Nephron progenitor cell (in vitro differentiated cells): ENCODE measurements around the gene ANAPC13.

Experiments
- DNase-seq: peaks from one replicate; pipeline ENCODE4 v3.0.0; 2021
- H3K27ac Mint-ChIP-seq: 2 replicates; pipeline ENCODE4 v1.8.0; 2021; ENCODE audit warnings: mild to moderate bottlenecking, moderate library complexity, mixed read lengths
- H3K27me3 Mint-ChIP-seq: 2 replicates; pipeline ENCODE4 v1.8.0; 2021; ENCODE audit warnings: mild to moderate bottlenecking, low read depth, mixed read lengths; ENCODE audit not compliant: poor library complexity
- H3K36me3 Mint-ChIP-seq: 2 replicates; pipeline ENCODE4 v1.8.0; 2021; ENCODE audit warnings: low read depth, mixed read lengths
- H3K4me1 Mint-ChIP-seq: 2 replicates; pipeline ENCODE4 v1.8.0; 2021; ENCODE audit warnings: mixed read lengths
- H3K4me3 Mint-ChIP-seq: 2 replicates; pipeline ENCODE4 v1.8.0; 2021; ENCODE audit warnings: mild to moderate bottlenecking, moderate library complexity, mixed read lengths
- H3K9me3 Mint-ChIP-seq: 2 replicates; pipeline ENCODE4 v1.8.0; 2021; ENCODE audit warnings: mild to moderate bottlenecking, moderate library complexity, mixed read lengths
- CTCF ChIP-seq: fragments of 200-600 bp; sonication (generic); IDR thresholded peaks from 2 replicates; pipeline ENCODE4 v1.5.0; 2021; ENCODE audit warnings: antibody characterized with exemption

Gene ANAPC13

GRCh38 chr3:134448664-134449063, 37.1 kb downstream of the ANAPC13 start:
- peaks cover 19% of the 10 kb centered on the region for H3K9me3 Mint-ChIP-seq

DNA sequence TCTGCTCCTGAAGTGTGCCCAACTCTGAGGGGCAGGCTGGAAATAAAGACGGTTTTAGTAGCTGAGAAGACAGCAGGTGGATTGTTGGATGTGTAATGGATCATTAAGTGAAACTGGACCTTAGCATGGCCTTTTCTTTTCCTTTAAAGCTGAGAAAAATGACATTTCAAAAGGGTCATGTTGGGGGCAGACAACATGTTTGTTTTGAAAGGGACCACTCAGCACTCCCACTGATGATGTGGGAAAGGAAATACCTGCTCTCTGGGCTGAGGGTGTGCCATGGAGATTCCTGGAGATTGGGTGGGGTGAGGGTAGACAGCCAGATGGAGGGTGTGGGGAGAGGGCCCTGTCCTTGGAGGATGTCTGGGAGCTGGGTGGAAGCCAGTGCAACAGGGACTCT, 38.4 kb downstream of the ANAPC13 start:
- peaks cover 8% of the 10 kb centered on the region for H3K36me3 Mint-ChIP-seq
- H3K27me3 Mint-ChIP-seq = peaks cover 4% of the 10 kb centered on the region
- DNase-seq = no peak
- H3K4me3 Mint-ChIP-seq = no peak overlapping the region
- H3K4me1 Mint-ChIP-seq = peaks cover 28% of the 10 kb centered on the region
- H3K9me3 Mint-ChIP-seq = peaks cover 19% of the 10 kb centered on the region
- H3K27ac Mint-ChIP-seq = no peak overlapping the region
- no peak for TF ChIP-seq CTCF

More at GRCh38 chr3:134448664-134449063, 37.1 kb downstream of the ANAPC13 start:
- Mint-ChIP-seq H3K36me3 (peaks cover 8% of the 10 kb centered on the region), H3K27ac (no peak overlapping the region), H3K4me1 (peaks cover 28% of the 10 kb centered on the region), H3K27me3 (peaks cover 7% of the 10 kb centered on the region), H3K4me3 (no peak overlapping the region)
- DNase-seq = no peak
- no peak for TF ChIP-seq CTCF

GRCh38 chr3:134446800-134447199, 39.0 kb downstream of the ANAPC13 start:
- H3K9me3 Mint-ChIP-seq = peaks cover 19% of the 10 kb centered on the region
- no peak for TF ChIP-seq CTCF
- DNase-seq = no peak
- H3K27me3 Mint-ChIP-seq = peaks cover 4% of the 10 kb centered on the region
- peak overlapping the region; percentile 86 for H3K27ac Mint-ChIP-seq
- peaks cover 8% of the 10 kb centered on the region for H3K36me3 Mint-ChIP-seq
- no peak overlapping the region for H3K4me3 Mint-ChIP-seq
- H3K4me1 Mint-ChIP-seq = peaks cover 28% of the 10 kb centered on the region

DNA sequence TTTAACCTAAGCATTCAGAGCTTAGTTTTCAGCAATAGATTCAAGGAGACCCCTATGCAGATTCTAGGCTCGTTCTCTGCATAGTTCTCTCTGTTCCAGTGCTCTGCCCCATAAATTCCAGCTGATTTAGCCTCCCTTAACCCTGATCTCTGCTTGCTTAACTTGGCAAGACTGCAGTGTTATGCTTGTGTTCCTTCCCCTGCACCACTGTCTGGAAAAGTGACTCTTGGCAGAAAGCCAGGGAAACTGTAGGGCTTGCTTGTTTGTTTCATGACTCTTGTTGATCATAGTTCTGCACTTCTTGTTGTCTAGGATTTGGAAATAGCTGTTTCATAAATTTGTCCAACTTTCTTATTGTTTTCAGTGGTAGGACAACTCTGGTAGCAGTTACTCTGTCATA, 40.1 kb downstream of the ANAPC13 start:
- Mint-ChIP-seq H3K4me1 (peaks cover 28% of the 10 kb centered on the region), H3K4me3 (no peak overlapping the region), H3K27me3 (peaks cover 4% of the 10 kb centered on the region), H3K9me3 (peaks cover 19% of the 10 kb centered on the region), H3K27ac (no peak overlapping the region), H3K36me3 (peaks cover 8% of the 10 kb centered on the region)
- DNase-seq = no peak
- TF ChIP-seq CTCF = no peak

DNA sequence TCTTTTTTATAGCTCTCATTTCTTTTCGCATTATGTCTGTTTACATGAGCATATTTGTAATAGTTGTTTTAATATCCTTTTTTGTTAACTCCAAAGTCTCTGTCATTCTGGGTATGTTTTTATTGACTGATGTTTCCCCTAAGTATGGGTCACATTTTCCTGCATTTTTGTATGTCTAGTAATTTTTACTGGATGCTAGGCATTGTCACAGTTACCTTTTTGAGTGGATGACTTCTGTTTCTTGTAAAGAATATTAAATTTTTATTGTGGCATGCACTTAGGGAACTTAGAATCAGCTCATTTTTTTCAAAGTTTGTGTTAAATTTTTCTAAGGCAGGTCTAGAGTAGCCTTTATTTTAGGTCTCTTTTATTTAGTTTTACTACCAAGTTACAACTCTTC, 40.7 kb downstream of the ANAPC13 start:
- Mint-ChIP-seq H3K27ac (no peak overlapping the region), H3K27me3 (peaks cover 4% of the 10 kb centered on the region), H3K4me3 (no peak overlapping the region), H3K4me1 (peaks cover 26% of the 10 kb centered on the region), H3K36me3 (peaks cover 8% of the 10 kb centered on the region), H3K9me3 (peaks cover 19% of the 10 kb centered on the region)
- DNase-seq = no peak
- TF ChIP-seq CTCF = no peak

- peaks cover 5% of the 10 kb centered on the region for H3K4me1 Mint-ChIP-seq
- no peak for TF ChIP-seq CTCF
Observed at GRCh38 chr3:134441821-134442220, 44.0 kb downstream of the ANAPC13 start.

More at GRCh38 chr3:134441821-134442220, 44.0 kb downstream of the ANAPC13 start:
- H3K9me3 Mint-ChIP-seq = peaks cover 19% of the 10 kb centered on the region
- no peak overlapping the region for H3K4me3 Mint-ChIP-seq
- peak overlapping the region; percentile 68 for H3K27ac Mint-ChIP-seq
- H3K36me3 Mint-ChIP-seq = peaks cover 8% of the 10 kb centered on the region
- H3K27me3 Mint-ChIP-seq = peaks cover 3% of the 10 kb centered on the region
- DNase-seq = no peak
